Measurements from ENCODE around the gene SETD2. TPM values are rescaled to one million over a fixed set of nuclear protein-coding genes. Genes with fewer than 3 reads are reported as not detected.

Gene SETD2
- total RNA-seq, 1 donor from 2014 or later, result 73.9 TPM

DNA sequence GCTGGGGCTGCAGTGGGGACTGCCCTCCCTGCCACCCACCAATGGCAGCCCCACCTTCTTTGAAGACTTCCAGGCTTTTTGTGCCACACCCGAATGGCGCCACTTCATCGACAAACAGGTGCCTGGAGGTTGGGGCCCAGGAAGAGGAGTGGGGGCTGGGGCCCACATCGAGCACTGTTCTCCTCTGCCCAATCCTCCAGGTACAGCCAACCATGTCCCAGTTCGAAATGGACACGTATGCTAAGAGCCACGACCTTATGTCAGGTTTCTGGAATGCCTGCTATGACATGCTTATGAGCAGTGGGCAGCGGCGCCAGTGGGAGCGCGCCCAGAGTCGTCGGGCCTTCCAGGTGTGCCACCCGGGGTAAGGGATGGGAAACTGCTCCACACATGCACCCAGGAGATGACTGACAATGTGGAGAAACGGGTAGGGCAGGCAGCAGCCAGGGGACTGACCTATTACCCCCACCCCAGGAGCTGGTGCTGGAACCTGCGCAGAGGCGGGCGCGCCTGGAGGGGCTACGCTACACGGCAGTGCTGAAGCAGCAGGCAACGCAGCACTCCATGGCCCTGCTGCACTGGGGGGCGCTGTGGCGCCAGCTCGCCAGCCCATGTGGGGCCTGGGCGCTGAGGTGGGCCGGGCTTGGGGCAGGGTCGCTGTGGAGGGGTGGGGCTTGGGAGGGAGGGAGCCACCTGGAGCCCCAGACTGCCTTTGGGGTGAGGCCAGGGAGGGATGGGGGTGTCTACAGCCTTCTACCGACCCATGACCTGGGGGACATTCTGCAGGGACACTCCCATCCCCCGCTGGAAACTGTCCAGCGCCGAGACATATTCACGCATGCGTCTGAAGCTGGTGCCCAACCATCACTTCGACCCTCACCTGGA lies 161.5 kb downstream of the SETD2 start:
- H3K4me1 Mint-ChIP-seq (ENCODE audit: low read depth), result peaks cover 4% of the 10 kb centered on the region

GRCh38 chr3:47001731-47002170 lies 162.2 kb downstream of the SETD2 start:
- TF ChIP-seq, protein P1, sequence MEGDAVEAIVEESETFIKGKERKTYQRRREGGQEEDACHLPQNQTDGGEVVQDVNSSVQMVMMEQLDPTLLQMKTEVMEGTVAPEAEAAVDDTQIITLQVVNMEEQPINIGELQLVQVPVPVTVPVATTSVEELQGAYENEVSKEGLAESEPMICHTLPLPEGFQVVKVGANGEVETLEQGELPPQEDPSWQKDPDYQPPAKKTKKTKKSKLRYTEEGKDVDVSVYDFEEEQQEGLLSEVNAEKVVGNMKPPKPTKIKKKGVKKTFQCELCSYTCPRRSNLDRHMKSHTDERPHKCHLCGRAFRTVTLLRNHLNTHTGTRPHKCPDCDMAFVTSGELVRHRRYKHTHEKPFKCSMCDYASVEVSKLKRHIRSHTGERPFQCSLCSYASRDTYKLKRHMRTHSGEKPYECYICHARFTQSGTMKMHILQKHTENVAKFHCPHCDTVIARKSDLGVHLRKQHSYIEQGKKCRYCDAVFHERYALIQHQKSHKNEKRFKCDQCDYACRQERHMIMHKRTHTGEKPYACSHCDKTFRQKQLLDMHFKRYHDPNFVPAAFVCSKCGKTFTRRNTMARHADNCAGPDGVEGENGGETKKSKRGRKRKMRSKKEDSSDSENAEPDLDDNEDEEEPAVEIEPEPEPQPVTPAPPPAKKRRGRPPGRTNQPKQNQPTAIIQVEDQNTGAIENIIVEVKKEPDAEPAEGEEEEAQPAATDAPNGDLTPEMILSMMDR (IDR thresholded peaks at IDR 0.05; ENCODE audit: unreplicated experiment), result no peak
- Mint-ChIP-seq H3K9me3 (ENCODE audit: low read depth) (no peaks in the 10 kb centered on the region), H3K4me3 (ENCODE audit: low read depth) (no peak overlapping the region), H3K4me1 (ENCODE audit: low read depth) (peaks cover 4% of the 10 kb centered on the region), H3K36me3 (ENCODE audit: insufficient read depth) (peaks cover 19% of the 10 kb centered on the region), H3K27ac (no peak overlapping the region), H3K27me3 (no peaks in the 10 kb centered on the region)
- no peak for DNase-seq (ENCODE audit: low spot score, unreplicated experiment)

More for the DNA sequence above, 161.5 kb downstream of the SETD2 start:
- no peak for DNase-seq (ENCODE audit: low spot score, unreplicated experiment)
- Mint-ChIP-seq H3K36me3 (ENCODE audit: insufficient read depth) (peaks cover 18% of the 10 kb centered on the region), H3K27me3 (no peaks in the 10 kb centered on the region), H3K9me3 (ENCODE audit: low read depth) (no peaks in the 10 kb centered on the region), H3K27ac (no peak overlapping the region), H3K4me3 (ENCODE audit: low read depth) (no peak overlapping the region)
- TF ChIP-seq, protein P1 (IDR thresholded peaks at IDR 0.05; ENCODE audit: unreplicated experiment), result no peak

DNA sequence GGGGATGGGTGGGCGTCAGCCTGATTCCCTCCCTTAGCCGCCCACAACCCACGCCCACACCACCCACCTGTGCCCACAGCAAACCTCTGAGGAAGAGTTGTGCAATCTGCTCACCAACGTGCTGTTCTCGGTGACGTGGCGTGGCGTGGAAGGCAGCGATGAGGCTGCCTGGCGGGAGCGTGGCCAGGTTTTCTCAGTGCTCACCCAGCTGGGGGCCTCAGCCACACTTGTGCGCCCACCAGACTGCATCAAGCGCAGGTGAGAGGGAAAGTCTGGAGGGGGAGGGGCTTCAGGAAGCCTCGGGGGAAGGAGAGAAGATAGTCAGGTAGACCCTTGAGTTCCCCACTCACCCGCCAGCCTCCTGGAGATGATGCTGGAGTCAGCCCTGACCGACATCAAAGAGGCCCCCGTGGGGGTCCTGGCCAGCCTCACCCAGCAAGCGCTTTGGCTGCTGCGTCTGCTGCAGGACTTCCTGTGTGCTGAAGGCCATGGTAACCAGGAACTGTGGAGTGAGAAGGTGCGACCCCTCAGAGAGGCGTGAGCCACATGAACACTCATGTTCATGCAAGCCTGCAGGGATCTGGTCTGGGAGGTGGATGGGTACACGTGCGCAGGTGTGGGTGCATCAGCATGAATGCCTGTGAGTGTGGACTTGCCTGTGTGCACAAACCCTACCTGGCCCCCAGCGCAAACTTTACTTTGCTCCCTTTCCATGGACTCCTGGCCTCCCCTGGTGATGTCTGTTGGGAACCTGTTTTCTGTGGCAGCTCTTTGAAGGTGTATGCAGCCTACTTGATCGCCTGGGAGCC lies 162.8 kb downstream of the SETD2 start:
- Mint-ChIP-seq H3K27me3 (no peaks in the 10 kb centered on the region), H3K4me3 (ENCODE audit: low read depth) (no peak overlapping the region), H3K4me1 (ENCODE audit: low read depth) (peaks cover 4% of the 10 kb centered on the region), H3K27ac (no peak overlapping the region), H3K9me3 (ENCODE audit: low read depth) (no peaks in the 10 kb centered on the region), H3K36me3 (ENCODE audit: insufficient read depth) (peaks cover 17% of the 10 kb centered on the region)
- DNase-seq (ENCODE audit: low spot score, unreplicated experiment), result no peak
- TF ChIP-seq, protein P1 (IDR thresholded peaks at IDR 0.05; ENCODE audit: unreplicated experiment), result no peak

GRCh38 chr3:47000198-47000815 lies 163.6 kb downstream of the SETD2 start:
- Mint-ChIP-seq H3K4me1 (ENCODE audit: low read depth) (peaks cover 4% of the 10 kb centered on the region), H3K27ac (peak overlapping the region; percentile 45)

More at GRCh38 chr3:47000198-47000815, 163.6 kb downstream of the SETD2 start:
- TF ChIP-seq, protein P1 (IDR thresholded peaks at IDR 0.05; ENCODE audit: unreplicated experiment), result no peak
- Mint-ChIP-seq H3K4me3 (ENCODE audit: low read depth) (no peak overlapping the region), H3K9me3 (ENCODE audit: low read depth) (no peaks in the 10 kb centered on the region), H3K27me3 (no peaks in the 10 kb centered on the region), H3K36me3 (ENCODE audit: insufficient read depth) (peaks cover 12% of the 10 kb centered on the region)
- DNase-seq (ENCODE audit: low spot score, unreplicated experiment), result no peak
